HepG2 (cell line): ENCODE results near the gene MROH2A. TPM values are rescaled to one million over a fixed set of nuclear protein-coding genes. Genes with fewer than 3 reads are reported as not detected.
A peak's percentile ranks its signal among the peaks of the same experiment; 100 is the strongest.

Experiments
- ASH2L ChIP-seq: fragments of 300-600, 200-600 bp; sonication (generic); IDR thresholded peaks from 2 replicates; pipeline ENCODE4 v1.7.0; 2017; ENCODE audit warnings: low read depth, mild to moderate bottlenecking, moderate library complexity, mixed read lengths, low read length; ENCODE audit not compliant: insufficient read length
- FOSL1 ChIP-seq: sonication (generic); formaldehyde crosslinking; IDR thresholded peaks from 2 replicates; pipeline ENCODE4 v1.9.0; 2021; ENCODE audit warnings: missing genetic modification reagents, borderline replicate concordance
- FOXK2 ChIP-seq: fragments of 450-650 bp; IDR thresholded peaks from 2 replicates; pipeline ENCODE4 v1.6.1; 2016
- FOXP4 ChIP-seq: sonication (generic); formaldehyde crosslinking; IDR thresholded peaks from 2 replicates; pipeline ENCODE4 v1.4.0; 2020; ENCODE audit warnings: missing genetic modification reagents
- HDAC1 ChIP-seq: sonication (generic); formaldehyde crosslinking; IDR thresholded peaks from 2 replicates; pipeline ENCODE4 v1.5.1; 2020; ENCODE audit warnings: mild to moderate bottlenecking, missing genetic modification reagents
- HNRNPUL1 ChIP-seq: fragments of 200-400 bp; formaldehyde crosslinking; IDR thresholded peaks from 2 replicates; pipeline ENCODE4 v1.6.1; 2017; ENCODE audit warnings: low read depth, mild to moderate bottlenecking, low read length, moderate library complexity
- KLF11 ChIP-seq: IDR thresholded peaks from 2 replicates; pipeline ENCODE4 v1.6.1; 2016; ENCODE audit warnings: missing compliant biosample characterization
- MEIS2 ChIP-seq: sonication (generic); formaldehyde crosslinking; IDR thresholded peaks from 2 replicates; pipeline ENCODE4 v1.9.0; 2021; ENCODE audit warnings: mild to moderate bottlenecking, missing genetic modification reagents
- MIER2 ChIP-seq: IDR thresholded peaks from 2 replicates; pipeline ENCODE4 v1.6.1; 2016; ENCODE audit warnings: missing biosample characterization, missing genetic modification reagents
- NR2F2 ChIP-seq: IDR thresholded peaks from 2 replicates; pipeline ENCODE4 v1.6.1; 2012; ENCODE audit warnings: low read depth, inconsistent platforms, borderline replicate concordance
- PPARG ChIP-seq: conservative IDR thresholded peaks from 2 replicates; pipeline ENCODE4 v1.6.1; 2016; ENCODE audit warnings: missing biosample characterization, missing genetic modification reagents
- RNF2 ChIP-seq: fragments of 450-650 bp; conservative IDR thresholded peaks from 2 replicates; pipeline ENCODE4 v1.6.1; 2016; ENCODE audit warnings: low read depth
- SAP130 ChIP-seq: IDR thresholded peaks from 2 replicates; pipeline ENCODE4 v1.6.1; 2016; ENCODE audit warnings: low read depth
- SKIL ChIP-seq: sonication (generic); formaldehyde crosslinking; IDR thresholded peaks from 2 replicates; pipeline ENCODE4 v1.8.0; 2022; ENCODE audit warnings: missing genetic modification reagents, mild to moderate bottlenecking, moderate library complexity, borderline replicate concordance
- SMAD3 ChIP-seq: sonication (generic); formaldehyde crosslinking; IDR thresholded peaks from 2 replicates; pipeline ENCODE4 v1.4.0; 2020; ENCODE audit warnings: missing genetic modification reagents
- SNAI1 ChIP-seq: sonication (generic); formaldehyde crosslinking; IDR thresholded peaks from 2 replicates; pipeline ENCODE4 v1.5.0; 2020; ENCODE audit warnings: mild to moderate bottlenecking, missing genetic modification reagents, borderline replicate concordance
- TEF ChIP-seq: sonication (generic); formaldehyde crosslinking; IDR thresholded peaks from 2 replicates; pipeline ENCODE4 v1.5.0; 2020; ENCODE audit warnings: missing genetic modification reagents
- WIZ ChIP-seq: sonication (generic); formaldehyde crosslinking; IDR thresholded peaks from 2 replicates; pipeline ENCODE4 v1.5.1; 2020; ENCODE audit warnings: mild to moderate bottlenecking, missing genetic modification reagents
- ZC3H4 ChIP-seq: sonication (generic); formaldehyde crosslinking; IDR thresholded peaks from 2 replicates; pipeline ENCODE4 v1.4.0; 2020; ENCODE audit warnings: missing genetic modification reagents, borderline replicate concordance
- ZNF160 ChIP-seq: sonication (generic); formaldehyde crosslinking; IDR thresholded peaks from 2 replicates; pipeline ENCODE4 v1.8.0; 2022; ENCODE audit warnings: mild to moderate bottlenecking, inconsistent platforms, missing genetic modification reagents
- ZNF460 ChIP-seq: sonication (generic); formaldehyde crosslinking; IDR thresholded peaks from 2 replicates; pipeline ENCODE4 v1.5.1; 2020; ENCODE audit warnings: missing genetic modification reagents, mild to moderate bottlenecking, borderline replicate concordance
- ZNF598 ChIP-seq: sonication (generic); formaldehyde crosslinking; IDR thresholded peaks from 2 replicates; pipeline ENCODE4 v1.5.1; 2020; ENCODE audit warnings: mild to moderate bottlenecking, missing genetic modification reagents, borderline replicate concordance
- ZNF788 ChIP-seq: sonication (generic); formaldehyde crosslinking; IDR thresholded peaks from 2 replicates; pipeline ENCODE4 v1.5.0; 2020; ENCODE audit warnings: mild to moderate bottlenecking, missing genetic modification reagents, borderline replicate concordance
- ZNF850 ChIP-seq: sonication (generic); formaldehyde crosslinking; conservative IDR thresholded peaks from 2 replicates; pipeline ENCODE4 v1.9.0; 2021; ENCODE audit warnings: mild to moderate bottlenecking, missing genetic modification reagents
- ZNF883 ChIP-seq: sonication (generic); formaldehyde crosslinking; IDR thresholded peaks from 2 replicates; pipeline ENCODE4 v1.5.1; 2020; ENCODE audit warnings: mild to moderate bottlenecking, missing genetic modification reagents; ENCODE audit errors: not compliant biosample characterization
- ZSCAN25 ChIP-seq: sonication (generic); formaldehyde crosslinking; IDR thresholded peaks from 2 replicates; pipeline ENCODE4 v1.8.0; 2022; ENCODE audit warnings: mild to moderate bottlenecking, missing genetic modification reagents
- ZSCAN29 ChIP-seq: sonication (generic); formaldehyde crosslinking; conservative IDR thresholded peaks from 2 replicates; pipeline ENCODE4 v1.4.0; 2020; ENCODE audit warnings: mild to moderate bottlenecking, missing genetic modification reagents
- polyA plus RNA-seq, 8 experiments: library from polyadenylated mRNA; depleted of rRNA in 3 of 8; stranded (reverse) in 7 of 8; unstranded in 1 of 8; fragments of >200 nt; fragmentation: Illumina TruSeq in 4 of 8; extraction: Trizol in 4 of 8; gene quantifications; 2 replicates each; pipeline versions ENCODE4 v1.2.1 to v1.2.3, GENCODE V29; 2011 to 2016; ENCODE audit warnings: low read depth in 4 of 8, missing spikeins in 1 of 8, mixed read lengths in 1 of 8; ENCODE audit not compliant: insufficient read depth in 1 of 8
- total RNA-seq, 5 experiments: library from RNA; depleted of rRNA; stranded (reverse); fragments of >200 nt; fragmentation: Illumina TruSeq; extraction: Trizol; gene quantifications; 2 replicates each; pipeline ENCODE4 v1.2.3, GENCODE V29; 2016; ENCODE audit warnings: low read depth in 1 of 5

Gene MROH2A
- total and polyA plus RNA-seq, 2 of the 13 experiments (the other 11 are each of a cell fraction or from before 2014, with no cell fraction given), result 0.03 to 0.04 TPM

GRCh38 chr2:233745073-233745755 lies 32.9 kb upstream of the MROH2A start (continued):
- TF ChIP-seq NR2F2 (peak; percentile 100), SMAD3 (CRISPR knock-in tag) (peak; percentile 78), ZSCAN25 (CRISPR knock-in tag) (0 out of 2 replicates have a peak, but pooled peaks have one; percentile 52), PPARG (CRISPR knock-in tag) (peak; percentile 95), FOXK2 (peak; percentile 82), ZNF850 (CRISPR knock-in tag) (0 out of 2 replicates have a peak, but pooled peaks have one; percentile 29), SNAI1 (0 out of 2 replicates have a peak, but pooled peaks have one; percentile 42), SKIL (peak; percentile 98), RNF2 (0 out of 2 replicates have a peak, but pooled peaks have one; percentile 2), FOSL1 (CRISPR knock-in tag) (no peak), ZSCAN29 (CRISPR knock-in tag) (peak; percentile 75), ZNF598 (CRISPR knock-in tag) (no peak), MIER2 (CRISPR knock-in tag) (peak; percentile 87), FOXP4 (CRISPR knock-in tag) (peak; percentile 93), MEIS2 (peak; percentile 89), ZNF460 (CRISPR knock-in tag) (peak; percentile 31; the same call in 1 of the 2 replicates), KLF11 (CRISPR knock-in tag) (peak; percentile 74; the same call in 1 of the 2 replicates), HNRNPUL1 (peak; percentile 80), ASH2L (peak; percentile 74), ZNF883 (CRISPR knock-in tag) (no peak), WIZ (CRISPR knock-in tag) (peak; percentile 68; the same call in 1 of the 2 replicates), ZNF160 (CRISPR knock-in tag) (peak; percentile 54), ZC3H4 (CRISPR knock-in tag) (no peak), TEF (peak; percentile 94), SAP130 (CRISPR knock-in tag) (peak; percentile 87), ZNF788 (peak; percentile 76; the same call in 1 of the 2 replicates), HDAC1 (CRISPR knock-in tag) (peak; percentile 96)
